Stomach (tissue), 19 donors: Measurements from ENCODE around the gene WNT8A. TPM values are rescaled to one million over a fixed set of nuclear protein-coding genes. Genes with fewer than 3 reads are reported as not detected.

Experiments
- DNase-seq, 2 donors: peaks; one replicate each; pipeline versions ENCODE4 v3.0.0 to v3.0.0-alpha.2; 2013 to 2019
- H3K27ac ChIP-seq, 5 donors: fragments of 200-600 bp in 4 of 5; sonication (generic) in 4 of 5; one replicate each; pipeline ENCODE4 v1.5.1; 2013 to 2019; ENCODE audit warnings: mild to moderate bottlenecking in 1 of 5, moderate library complexity in 1 of 5
- H3K27me3 ChIP-seq, 3 donors: fragments of 200-600 bp; sonication (generic); one replicate each; pipeline ENCODE4 v1.5.1; 2017 to 2019; ENCODE audit warnings: mixed run types in 1 of 3
- H3K36me3 ChIP-seq, 4 donors: fragments of 200-600 bp; sonication (generic); 1 replicate in 3 of 4; 2 replicates in 1 of 4; pipeline ENCODE4 v1.5.1; 2016 to 2019
- H3K4me1 ChIP-seq, 4 donors: fragments of 200-600 bp; sonication (generic); one replicate each; pipeline ENCODE4 v1.5.1; 2016 to 2019
- H3K4me3 ChIP-seq, 4 donors: fragments of 200-600 bp; sonication (generic) in 3 of 4; one replicate each; pipeline ENCODE4 v1.5.1; 2016 to 2019; ENCODE audit warnings: mild to moderate bottlenecking in 1 of 4
- H3K9me3 ChIP-seq, 4 donors: fragments of 200-600 bp; sonication (generic); one replicate each; pipeline ENCODE4 v1.5.1; 2016 to 2019
- CTCF ChIP-seq, 7 experiments: fragments of 450-650 bp in 4 of 7; fragments of 200-600 bp in 3 of 7; sonication (generic) in 3 of 7; IDR thresholded peaks; one replicate each; pipeline ENCODE4 v1.5.1; 2016 to 2019; ENCODE audit warnings: antibody characterized with exemption in 7 of 7, control low read depth in 2 of 7, mild to moderate bottlenecking in 1 of 7
- EP300 ChIP-seq: sonication (generic); formaldehyde crosslinking; IDR thresholded peaks from one replicate; pipeline ENCODE4 v1.6.1; 2017; ENCODE audit warnings: antibody characterized with exemption
- POLR2A ChIP-seq, 4 donors: fragments of 450-650 bp; IDR thresholded peaks; one replicate each; pipeline ENCODE4 v1.6.1; 2016; ENCODE audit warnings: antibody characterized with exemption in 4 of 4, control low read depth in 2 of 4, mild to moderate bottlenecking in 1 of 4, moderate library complexity in 1 of 4
- POLR2AphosphoS5 ChIP-seq, 3 donors: sonication (generic); formaldehyde crosslinking; IDR thresholded peaks; one replicate each; pipeline ENCODE4 v1.6.1; 2016; ENCODE audit warnings: antibody characterized with exemption in 3 of 3
- WGBS, 5 donors: extraction: QIAGEN DNeasy Blood & Tissue Kit in 3 of 5; methylation state at CpG; one replicate each; pipeline versions ENCODE4 v1.1.5 to v1.1.7; 2013 to 2018; 5-methylcytosine and 5-hydroxymethylcytosine counted together
- intact Hi-C: fragments of 100-400 bp; cut with DNase I; formaldehyde crosslinking; loops from one replicate; pipeline ENCODE4 v1.15.1; 2023; ENCODE audit warnings: low total_unique reads
- long read RNA-seq, 10 donors: transcript quantifications; one replicate each; lab custom pipeline, GENCODE V29; 2026
- polyA plus RNA-seq, 3 donors: library from polyadenylated mRNA; stranded (reverse); fragments of 200-250 nt; gene quantifications; one replicate each; pipeline ENCODE4 v1.2.3, GENCODE V29; 2013
- total RNA-seq, 5 donors: library from RNA; depleted of rRNA; stranded (reverse); fragments of >200 nt; gene quantifications; one replicate each; pipeline versions ENCODE4 v1.1.0 to v1.2.3, GENCODE V29; 2014 to 2016
- donor health status: healthy with polysubstance abuse.
- donor health status: Bipolar disorder and iron deficiency.
- donor health status: healthy.

WNT8A gene, protein sequence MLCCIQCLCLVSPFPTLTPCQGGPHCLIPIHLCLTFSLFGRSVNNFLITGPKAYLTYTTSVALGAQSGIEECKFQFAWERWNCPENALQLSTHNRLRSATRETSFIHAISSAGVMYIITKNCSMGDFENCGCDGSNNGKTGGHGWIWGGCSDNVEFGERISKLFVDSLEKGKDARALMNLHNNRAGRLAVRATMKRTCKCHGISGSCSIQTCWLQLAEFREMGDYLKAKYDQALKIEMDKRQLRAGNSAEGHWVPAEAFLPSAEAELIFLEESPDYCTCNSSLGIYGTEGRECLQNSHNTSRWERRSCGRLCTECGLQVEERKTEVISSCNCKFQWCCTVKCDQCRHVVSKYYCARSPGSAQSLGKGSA
- not detected for total RNA-seq
- polyA plus RNA-seq: not detected
- long read RNA-seq, donor 1: 0 reads
- long read RNA-seq, donor 2: 0 reads
- long read RNA-seq, donor 3: 0 reads
- long read RNA-seq, donor 4: 0 reads
- long read RNA-seq, donor 5: 0 reads
- long read RNA-seq, donor 6: 0 reads
- long read RNA-seq, donor 7: 0 reads
- long read RNA-seq, donor 8: 0 reads
- long read RNA-seq, donor 9: 0 reads
- long read RNA-seq, donor 10: 0 reads

DNA sequence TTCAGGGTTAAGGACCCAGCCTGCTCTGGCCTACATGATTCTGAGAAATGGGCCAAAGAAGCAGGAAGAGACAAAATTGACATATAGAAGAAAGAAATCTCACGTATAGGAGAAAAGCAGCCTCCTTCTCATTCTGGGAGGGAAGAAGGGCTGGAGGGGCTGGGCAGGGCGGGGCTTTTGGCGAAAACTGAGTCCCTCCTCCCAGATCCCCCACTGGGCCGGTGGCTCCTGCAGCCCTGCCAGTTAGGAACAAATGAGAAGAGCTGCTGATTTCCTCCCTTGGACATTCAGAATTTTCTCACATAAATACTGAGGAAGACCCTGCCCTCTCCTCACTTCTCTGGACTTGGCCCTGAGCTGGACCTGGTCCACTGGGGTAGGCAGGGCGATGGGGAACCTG is at the start of gene WNT8A:
TSS of gene WNT8A (plus strand) at position 332 of the 400 bp plus-strand sequence. CDS start 95 bp downstream, outside the sequence.
- intact Hi-C loops: loop anchor here (5.0 kb wide), 1 partner anchor 49 kb away; no protein-coding TSS in a partner anchor
- 81 to 92% (median 84%) methylated on average over 5 of the region's 5 CpGs for WGBS, 5 donors
- Histone ChIP-seq H3K36me3 (no peaks in the 10 kb centered on the region), H3K27ac (no peak within 1 kb of the TSS), H3K4me1 (no peaks in the 10 kb centered on the region), H3K9me3 (no peaks in the 10 kb centered on the region), H3K27me3 (no peaks in the 10 kb centered on the region), H3K4me3 (no peak within 1 kb of the TSS)
- no peak for DNase-seq
- TF ChIP-seq POLR2A (IDR thresholded peaks at IDR 0.05) (no peak), POLR2AphosphoS5 (IDR thresholded peaks at IDR 0.05) (no peak), CTCF (IDR thresholded peaks at IDR 0.05) (no peak), EP300 (no peak)

DNA sequence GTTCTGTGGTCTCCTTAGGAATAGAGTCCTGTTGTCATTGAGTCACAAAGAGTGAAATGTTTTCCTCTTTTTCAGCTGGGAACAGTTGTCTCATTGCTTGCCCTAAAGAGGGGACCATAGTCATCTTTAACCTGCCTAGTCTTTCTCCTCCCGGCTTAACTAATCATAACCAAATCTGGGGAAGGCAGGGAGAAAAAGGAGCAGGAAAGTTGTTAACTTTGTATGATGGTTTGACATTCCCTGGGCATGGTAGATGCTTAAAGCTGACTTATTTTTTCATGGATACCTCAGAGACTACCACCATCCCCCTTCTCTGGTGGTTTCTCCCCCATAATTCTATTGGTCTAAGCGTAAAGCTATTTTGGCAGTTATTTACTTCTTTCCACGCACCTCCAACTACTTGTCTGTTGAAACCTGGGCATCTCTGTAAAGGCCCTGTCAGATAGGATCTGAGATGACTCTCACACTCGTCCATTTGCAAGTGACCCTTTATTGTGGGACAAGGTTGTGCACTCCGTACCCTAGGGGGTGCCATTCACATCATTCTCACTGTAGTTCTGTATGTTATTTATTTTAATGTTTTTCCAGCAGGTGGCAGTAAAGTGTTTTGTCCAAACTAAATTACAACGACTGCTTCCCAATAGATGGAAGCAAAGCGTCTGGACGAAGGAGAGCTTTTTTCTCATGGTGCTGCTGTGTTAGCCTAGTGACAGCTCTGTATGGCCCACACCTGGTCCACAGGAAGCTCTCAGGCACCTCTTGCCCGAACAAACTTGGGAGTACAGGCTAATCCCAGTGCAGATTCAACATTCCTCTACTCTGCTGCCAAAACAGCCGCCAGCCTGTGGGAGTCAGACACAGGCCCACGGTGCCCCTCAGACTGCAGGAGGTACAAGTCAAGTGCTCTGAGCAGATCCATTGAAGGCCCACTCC is 48.0 kb upstream of the WNT8A start:
- WGBS, 5 donors: 28 to 38% (median 33%) methylated on average over 11 of the region's 11 CpGs
- Histone ChIP-seq H3K9me3 (no peaks in the 10 kb centered on the region), H3K27me3 (no peaks in the 10 kb centered on the region), H3K4me3 (no peak overlapping the region), H3K36me3 (no peaks in the 10 kb centered on the region), H3K27ac (peak overlapping the region in 2 of 5 donors; percentile 27 to 59), H3K4me1 (peaks cover 14 to 30% (median 22%) of the 10 kb centered on the region in 4 donors)
- intact Hi-C loops: no loop called here
- peak; percentile 52 to 93 for DNase-seq
- TF ChIP-seq EP300: no peak
- TF ChIP-seq CTCF (IDR thresholded peaks at IDR 0.05): peak in 5 of 7 experiments; percentile 52 to 96 (median 73)
- peak in 1 of 3 donors; percentile 40 for TF ChIP-seq POLR2AphosphoS5 (IDR thresholded peaks at IDR 0.05)

GRCh38 chr5:138037271-138037670 is 46.6 kb upstream of the WNT8A start:
- Histone ChIP-seq H3K36me3 (no peaks in the 10 kb centered on the region), H3K27me3 (no peaks in the 10 kb centered on the region), H3K9me3 (no peaks in the 10 kb centered on the region), H3K27ac (no peak overlapping the region), H3K4me3 (no peak overlapping the region), H3K4me1 (peaks cover 6 to 19% (median 12%) of the 10 kb centered on the region in 4 donors)
- intact Hi-C loops: no loop called here
- no peak for TF ChIP-seq CTCF (IDR thresholded peaks at IDR 0.05)
- no peak for TF ChIP-seq POLR2AphosphoS5 (IDR thresholded peaks at IDR 0.05)
- TF ChIP-seq POLR2A (IDR thresholded peaks at IDR 0.05): no peak
- no peak for TF ChIP-seq EP300
- no peak for DNase-seq
